Fibroblast of skin of scalp (primary cell): ENCODE results near the gene TRMT13. TPM values are rescaled to one million over a fixed set of nuclear protein-coding genes. Genes with fewer than 3 reads are reported as not detected.

Source experiments
- DNase-seq: peaks from one replicate; pipeline ENCODE4 v3.0.0-alpha.2; 2013
- polyA plus RNA-seq, 2 experiments: library from polyadenylated mRNA; unstranded; fragments of 120-200 nt; gene quantifications; one replicate each; pipeline ENCODE4 v1.2.1, GENCODE V29; 2013; ENCODE audit not compliant: insufficient read length in 2 of 2

The TRMT13 gene
- 9.2 TPM for polyA plus RNA-seq (2013, experiment 1 of 2; ENCODE audit: insufficient read length)
- 10.6 TPM for polyA plus RNA-seq (2013, experiment 2 of 2; ENCODE audit: insufficient read length)

GRCh38 chr1:100132566-100133477 is at the start of gene TRMT13, which contains the start of gene SASS6:
TSS of gene TRMT13 (plus strand) at chr1:100133163. CDS start at chr1:100133169, 6 bp downstream.
TSS of gene SASS6 (minus strand) at chr1:100132930. CDS start at chr1:100132814, 116 bp downstream.
- DNase-seq, result peak; percentile 99

- DNase-seq, result peak; percentile 13
Observed at GRCh38 chr1:100087396-100087795, 45.6 kb upstream of the TRMT13 start.

DNA sequence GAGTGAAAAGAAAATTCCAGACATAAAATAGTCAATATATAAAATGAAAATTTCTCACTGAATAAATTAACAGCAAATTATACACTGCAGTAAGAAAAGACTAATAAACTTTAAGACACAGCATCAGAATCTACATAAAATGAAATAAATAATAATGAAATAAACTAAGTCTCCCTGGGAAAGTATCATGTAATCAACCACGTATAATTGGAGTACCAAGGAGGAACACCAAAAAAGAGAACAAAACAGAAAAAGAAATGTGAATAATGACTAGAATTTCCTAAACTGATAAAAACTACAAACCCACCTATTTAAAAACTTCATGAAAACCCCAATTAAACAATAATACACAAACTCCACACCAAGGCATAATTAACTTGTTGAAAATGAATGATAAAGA is 43.9 kb upstream of the TRMT13 start:
- DNase-seq, result no peak

DNA sequence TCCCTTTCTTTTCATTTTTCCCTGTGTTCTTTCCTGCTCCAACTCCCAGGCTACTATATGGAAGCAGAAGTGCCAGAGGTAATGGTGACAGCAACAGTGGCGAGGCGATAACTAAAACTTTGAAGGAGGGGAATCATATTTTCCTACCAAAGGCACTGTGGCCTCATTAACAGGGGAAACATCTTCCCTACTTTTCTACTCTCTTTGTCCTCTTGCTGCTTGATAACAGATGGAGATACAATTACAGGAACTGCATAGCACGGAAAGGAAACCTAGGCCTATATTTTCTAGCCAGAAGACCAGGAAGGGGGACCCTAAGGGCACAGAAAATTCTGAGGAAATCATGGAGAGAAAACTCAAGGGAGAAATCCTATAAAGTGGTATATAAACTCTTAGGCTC is 42.5 kb upstream of the TRMT13 start:
- DNase-seq, result no peak

DNA sequence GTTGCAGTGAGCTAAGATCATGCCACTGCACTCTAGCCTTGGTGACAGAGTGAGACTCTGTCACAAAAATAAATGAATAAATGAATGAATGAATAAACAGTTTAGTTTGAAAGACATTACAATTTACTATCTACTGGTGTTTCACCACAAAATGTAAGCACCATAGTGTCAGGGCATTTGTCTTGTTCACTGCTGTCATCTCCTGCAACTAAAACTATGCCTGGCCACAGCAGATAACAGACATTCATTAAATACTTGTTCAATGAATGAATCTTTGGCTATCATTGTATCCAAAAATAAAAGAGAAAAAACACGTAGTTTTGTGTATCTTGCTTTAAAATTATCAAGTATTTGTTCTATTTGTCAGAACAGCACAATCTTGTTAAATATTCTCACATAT is 32.8 kb upstream of the TRMT13 start:
- DNase-seq, result peak; percentile 62

- DNase-seq, result no peak
Observed at GRCh38 chr1:100101564-100101963, 31.4 kb upstream of the TRMT13 start.

- no peak for DNase-seq
Observed at GRCh38 chr1:100107696-100108095, 25.3 kb upstream of the TRMT13 start.

DNA sequence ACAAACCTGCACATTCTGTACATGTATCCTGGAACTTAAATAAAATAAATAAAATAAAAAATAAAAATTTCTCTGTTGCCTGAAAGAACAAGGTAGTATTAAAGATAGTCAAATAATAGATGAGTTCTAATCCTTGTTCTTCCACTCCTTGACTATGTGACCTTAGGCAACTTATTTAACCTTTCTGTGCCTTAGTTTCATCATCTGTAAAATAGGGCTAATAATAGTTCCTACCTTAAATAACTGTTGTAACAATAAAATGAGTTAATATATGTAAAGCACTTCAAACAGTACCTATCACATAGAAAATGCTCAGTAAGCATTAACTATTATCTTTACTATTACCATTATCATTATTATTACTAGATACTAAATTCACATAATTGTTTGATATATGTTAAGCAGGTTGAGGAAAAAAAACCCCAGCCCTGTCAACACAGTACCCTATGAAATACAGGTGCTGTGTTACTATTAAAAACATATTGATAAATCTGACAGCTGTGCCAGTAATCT is 23.4 kb upstream of the TRMT13 start:
- no peak for DNase-seq

DNA sequence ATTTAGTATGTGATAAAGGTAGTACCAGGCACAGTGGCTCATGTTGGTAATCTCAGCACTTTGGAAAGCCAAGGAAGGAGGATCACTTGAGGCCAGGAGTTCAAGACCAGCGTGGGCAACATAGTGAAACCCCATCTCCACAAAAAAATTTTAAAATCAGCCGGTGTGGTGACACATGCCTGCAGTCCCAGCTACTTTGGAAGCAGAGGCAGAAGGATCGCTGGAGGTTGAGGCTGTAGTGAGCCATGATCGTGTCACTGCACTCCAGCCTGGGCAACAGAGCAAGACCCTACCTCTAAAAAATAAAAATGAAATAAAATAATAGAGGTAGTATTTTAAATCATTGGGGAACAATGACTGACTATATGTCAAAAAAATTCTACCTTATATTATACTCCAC is 17.4 kb upstream of the TRMT13 start:
- no peak for DNase-seq

- DNase-seq, result peak; percentile 42
Observed at GRCh38 chr1:100122177-100122576, 10.8 kb upstream of the TRMT13 start.

- no peak for DNase-seq
Observed at GRCh38 chr1:100127226-100127625, 5.7 kb upstream of the TRMT13 start.

GRCh38 chr1:100130552-100131077 is 2.3 kb upstream of the TRMT13 start:
- DNase-seq, result no peak

GRCh38 chr1:100131623-100132022 is 1.3 kb upstream of the TRMT13 start:
- no peak for DNase-seq

- DNase-seq, result peak; percentile 19
Observed at GRCh38 chr1:100134872-100135271, 1.9 kb downstream of the TRMT13 start.

DNA sequence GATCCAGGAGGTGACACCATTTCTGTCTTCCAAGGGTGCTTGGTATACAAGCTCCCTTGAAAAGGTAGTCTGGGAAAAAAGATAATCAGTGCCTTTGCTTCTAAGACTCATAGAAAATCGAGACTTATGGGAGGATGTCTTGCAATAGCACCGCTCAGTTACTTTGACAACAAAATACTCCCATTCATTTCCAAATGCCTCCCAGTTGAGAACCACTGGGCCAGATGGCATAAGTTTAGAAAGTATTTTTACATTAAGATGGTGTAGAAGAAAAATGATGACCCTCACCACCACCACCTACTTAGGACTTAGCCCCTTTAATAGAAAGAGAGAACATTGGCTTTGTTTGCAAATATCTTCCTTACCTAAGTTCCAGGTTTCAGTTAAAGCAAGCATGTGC is 4.6 kb downstream of the TRMT13 start:
- DNase-seq, result no peak

DNA sequence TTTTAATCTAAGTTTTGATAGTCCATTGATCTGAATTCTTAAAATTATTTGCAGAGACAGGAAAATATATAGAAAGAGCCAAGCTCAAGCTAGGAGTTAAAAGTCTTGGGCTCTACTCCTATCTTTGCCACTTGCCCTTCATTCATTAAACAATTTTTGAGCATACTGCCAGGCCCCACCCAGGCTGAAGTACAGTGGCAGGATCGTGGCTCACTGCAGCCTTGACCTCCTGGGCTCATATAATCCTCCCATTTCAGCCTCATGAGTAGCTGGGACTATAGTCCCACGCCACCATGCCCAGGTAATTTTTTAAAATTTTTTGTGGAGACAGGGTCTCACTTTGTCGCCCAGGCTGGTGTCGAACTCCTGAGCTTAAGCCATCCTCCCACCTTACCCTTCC is 8.2 kb downstream of the TRMT13 start:
- no peak for DNase-seq

- no peak for DNase-seq
Observed at GRCh38 chr1:100142343-100142742, 9.4 kb downstream of the TRMT13 start.

DNA sequence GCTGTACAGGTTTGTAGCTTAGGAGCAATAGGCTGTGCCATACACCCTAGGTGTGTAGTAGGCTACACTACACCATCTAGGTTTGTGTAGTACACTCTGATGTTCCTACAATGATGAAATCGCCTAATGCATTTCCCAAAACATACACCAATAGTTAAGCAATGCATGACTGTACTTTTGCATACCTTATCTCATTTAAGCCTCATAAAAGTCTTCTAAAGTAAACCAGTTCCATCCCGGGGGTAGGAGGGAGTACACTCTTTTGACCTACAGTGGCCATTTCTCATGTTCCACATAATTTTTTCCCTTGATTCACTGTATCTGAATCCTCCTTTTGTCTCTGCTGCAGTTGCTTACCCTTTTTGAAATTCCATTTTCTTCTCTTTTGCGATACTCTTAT is 12.2 kb downstream of the TRMT13 start:
- DNase-seq, result no peak

DNA sequence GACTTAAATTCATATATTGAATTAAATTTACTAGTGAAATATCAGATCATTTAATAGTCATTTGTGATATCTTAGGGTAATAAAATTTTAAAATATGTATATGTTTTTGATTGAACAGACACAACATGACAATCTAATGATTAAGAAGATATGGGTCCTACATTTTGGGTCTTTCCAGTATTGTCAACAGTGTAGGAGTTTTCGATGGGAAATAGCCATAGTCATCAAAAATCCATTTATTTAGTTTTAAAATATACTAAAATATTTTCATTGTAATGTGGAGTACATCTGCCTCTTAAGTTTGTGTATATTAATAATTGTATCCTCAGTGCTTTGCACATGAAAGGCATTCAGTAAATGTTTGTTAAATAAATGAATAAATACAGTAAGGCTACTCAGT is 14.0 kb downstream of the TRMT13 start:
- DNase-seq, result no peak

GRCh38 chr1:100147875-100148274 is 14.9 kb downstream of the TRMT13 start:
- no peak for DNase-seq

GRCh38 chr1:100151679-100152078 is 18.7 kb downstream of the TRMT13 start:
- DNase-seq, result no peak

DNA sequence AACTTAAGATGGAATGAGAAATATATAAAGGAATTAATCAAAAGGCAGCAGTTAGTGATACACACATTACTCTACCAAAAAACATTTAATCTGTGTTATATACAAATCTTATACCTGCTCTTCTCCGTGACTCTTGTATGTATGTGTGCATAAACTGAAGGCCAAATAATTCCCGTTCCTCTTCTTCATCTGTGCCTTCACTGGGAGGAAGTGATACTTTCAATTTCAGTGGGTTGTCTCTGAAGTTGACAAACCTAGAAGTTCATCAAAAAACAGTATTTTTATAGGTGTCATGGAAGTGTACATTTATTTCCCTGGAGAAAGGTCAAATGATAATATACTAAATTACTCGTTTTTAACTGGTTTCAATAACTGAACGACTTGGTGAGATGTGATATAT is 19.3 kb downstream of the TRMT13 start:
- no peak for DNase-seq

DNA sequence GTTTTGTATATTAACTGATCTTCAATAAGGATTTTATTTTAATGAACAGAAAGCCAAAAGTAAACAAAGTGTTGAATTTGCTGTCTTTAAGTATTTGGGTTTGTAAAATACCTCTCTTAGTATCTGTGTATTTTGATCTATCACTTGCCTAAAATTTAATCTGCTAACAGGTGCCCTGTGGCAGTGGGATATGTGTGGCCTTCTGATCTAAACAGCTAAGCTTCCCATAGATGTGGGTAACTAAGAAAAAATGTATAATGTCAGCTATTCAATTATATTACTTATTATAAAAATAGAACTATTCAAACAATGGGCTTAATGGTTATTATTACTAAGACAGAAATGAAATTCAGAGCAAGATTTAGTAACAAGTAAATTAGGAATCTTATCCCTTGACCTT is 29.9 kb downstream of the TRMT13 start:
- DNase-seq, result no peak

- peak; percentile 85 for DNase-seq
Observed at GRCh38 chr1:100164216-100164615, 31.3 kb downstream of the TRMT13 start.
